HG03045 (cell line): ENCODE data around the gene SYNPO.

Source experiments
- ATAC-seq: cut with Tn5 transposase; IDR thresholded peaks from one replicate; pipeline ENCODE4 v1.9.1; 2021; ENCODE audit warnings: mild to moderate bottlenecking, moderate library complexity; ENCODE audit not compliant: unreplicated experiment

SYNPO gene

GRCh38 chr5:150655221-150655620 is 14.8 kb downstream of the SYNPO start:
- ATAC-seq, result no peak

DNA sequence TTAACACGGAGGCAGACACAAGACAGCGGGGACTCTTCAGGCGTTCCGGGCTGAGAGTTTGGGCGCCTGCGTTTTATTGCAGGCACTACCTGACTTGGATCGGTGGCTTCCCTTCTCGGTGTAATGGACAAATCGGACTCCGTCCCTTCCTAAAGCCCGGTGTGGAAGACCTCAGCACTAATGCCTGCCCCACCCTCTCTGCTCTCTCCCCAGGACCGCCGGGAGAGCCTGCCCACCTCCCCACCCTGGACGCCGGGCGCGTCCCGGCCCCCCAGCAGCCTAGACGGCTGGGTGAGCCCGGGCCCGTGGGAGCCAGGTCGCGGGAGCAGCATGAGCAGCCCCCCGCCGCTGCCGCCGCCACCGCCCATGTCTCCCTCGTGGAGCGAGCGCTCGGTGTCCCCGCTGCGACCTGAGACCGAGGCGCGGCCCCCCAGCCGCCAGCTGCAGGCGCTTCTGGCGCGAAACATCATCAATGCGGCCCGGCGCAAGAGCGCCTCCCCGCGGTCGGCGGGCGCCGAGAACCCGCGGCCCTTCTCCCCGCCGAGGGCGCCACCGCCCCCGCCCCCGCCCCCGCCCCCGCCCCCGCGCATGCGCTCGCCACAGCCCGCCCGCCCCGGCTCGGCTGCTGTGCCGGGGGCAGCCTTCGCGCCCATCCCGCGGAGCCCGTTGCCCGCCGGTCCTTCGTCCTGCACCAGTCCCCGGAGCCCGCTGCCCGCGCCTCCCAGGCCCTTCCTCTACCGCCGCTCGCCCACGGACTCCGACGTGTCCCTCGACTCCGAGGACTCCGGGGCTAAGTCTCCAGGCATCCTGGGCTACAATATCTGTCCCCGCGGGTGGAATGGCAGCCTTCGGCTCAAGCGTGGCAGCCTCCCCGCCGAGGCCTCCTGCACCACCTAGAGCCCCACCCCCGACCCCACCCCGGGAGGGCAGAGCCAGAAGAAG is 16.0 kb downstream of the SYNPO start:
- ATAC-seq, result peak; percentile 80

- ATAC-seq, result no peak
Observed at GRCh38 chr5:150658121-150658520, 17.7 kb downstream of the SYNPO start.

DNA sequence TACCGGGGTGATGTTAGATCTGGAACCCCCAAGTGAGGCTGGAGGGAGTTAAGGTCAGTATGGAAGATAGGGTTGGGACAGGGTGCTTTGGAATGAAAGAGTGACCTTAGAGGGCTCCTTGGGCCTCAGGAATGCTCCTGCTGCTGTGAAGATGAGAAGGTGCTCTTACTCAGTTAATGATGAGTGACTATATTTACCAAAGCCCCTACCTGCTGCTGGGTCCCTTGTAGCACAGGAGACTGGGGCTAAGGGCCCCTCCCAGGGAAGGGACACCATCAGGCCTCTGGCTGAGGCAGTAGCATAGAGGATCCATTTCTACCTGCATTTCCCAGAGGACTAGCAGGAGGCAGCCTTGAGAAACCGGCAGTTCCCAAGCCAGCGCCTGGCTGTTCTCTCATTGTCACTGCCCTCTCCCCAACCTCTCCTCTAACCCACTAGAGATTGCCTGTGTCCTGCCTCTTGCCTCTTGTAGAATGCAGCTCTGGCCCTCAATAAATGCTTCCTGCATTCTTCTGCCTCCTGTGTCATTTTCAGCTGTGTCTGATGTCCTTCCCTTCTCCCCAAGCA is 18.3 kb downstream of the SYNPO start:
- no peak for ATAC-seq

DNA sequence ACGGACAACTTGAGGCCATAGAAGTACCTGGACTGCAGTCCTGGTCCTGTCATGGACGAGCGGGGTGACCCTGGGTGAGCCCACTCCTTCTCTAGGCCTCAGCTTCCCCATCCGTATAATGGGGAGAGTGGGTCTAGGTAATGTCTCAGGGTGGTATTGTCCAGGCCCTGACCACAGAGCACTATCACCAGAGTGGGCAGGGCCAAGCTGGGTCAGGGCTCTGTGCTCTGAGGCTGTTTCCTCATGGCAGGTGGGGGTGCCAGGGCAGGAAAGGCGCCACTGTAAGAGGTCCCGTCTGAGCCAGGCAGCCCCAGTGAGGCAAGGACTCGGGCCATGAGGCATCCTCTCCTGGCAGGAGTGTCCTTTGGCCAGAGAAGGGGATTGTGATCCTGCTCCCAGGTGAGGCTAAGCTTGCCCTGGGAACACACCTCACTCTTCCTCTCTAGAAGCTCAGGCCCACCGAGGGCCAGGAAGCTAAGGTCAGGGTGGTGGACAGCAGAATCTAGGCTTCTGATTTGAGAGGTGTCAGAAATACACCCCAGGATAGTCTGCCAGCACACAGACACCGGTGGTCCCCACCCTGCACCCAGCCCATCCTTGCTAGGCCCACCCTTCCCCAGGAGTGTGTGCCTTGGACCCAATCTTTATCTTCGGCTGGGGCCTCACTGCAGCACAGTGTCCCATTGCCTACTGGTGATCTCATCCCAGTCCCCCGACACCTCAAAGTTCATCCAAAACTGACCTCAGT is 19.1 kb downstream of the SYNPO start:
- ATAC-seq, result no peak

DNA sequence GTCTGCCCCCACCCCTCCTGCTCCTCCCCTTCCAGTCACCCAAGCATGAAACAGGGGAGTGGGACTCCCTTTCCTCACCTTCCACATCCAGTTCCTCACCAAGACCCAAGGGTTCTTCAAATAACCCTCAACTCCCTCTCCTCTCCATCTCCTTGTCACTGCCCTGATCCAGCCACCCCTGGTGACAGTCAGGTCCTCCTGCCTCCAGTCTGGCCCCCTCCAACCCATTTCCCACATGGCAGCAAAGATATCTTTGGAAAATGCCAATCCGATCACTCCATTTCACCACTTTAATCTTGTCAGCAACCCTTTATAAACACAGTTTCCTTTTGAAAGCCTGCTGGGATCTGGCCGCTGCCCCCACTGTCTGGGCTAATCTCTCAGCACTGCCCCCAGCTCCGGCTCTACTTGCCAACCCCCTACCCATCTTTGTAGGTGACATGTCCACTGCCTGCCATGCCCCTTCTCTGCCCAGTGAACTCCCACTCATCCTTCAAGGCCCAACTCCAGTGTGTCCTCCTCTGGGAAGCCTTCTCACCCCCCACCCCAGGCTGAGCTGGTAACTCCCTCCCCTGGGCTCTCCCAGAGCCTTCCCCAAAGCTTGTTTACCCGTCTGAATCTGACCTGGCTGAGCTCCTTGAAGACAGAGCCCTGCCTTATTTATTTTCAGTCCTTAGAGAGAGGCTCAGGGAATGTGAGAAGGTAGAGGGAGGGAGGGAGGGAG is 19.8 kb downstream of the SYNPO start:
- no peak for ATAC-seq

- ATAC-seq, result no peak
Observed at GRCh38 chr5:150661086-150661485, 20.6 kb downstream of the SYNPO start, which contains the start of gene MYOZ3. Gene MYOZ3, plus strand, starts transcription at chr5:150661251. Its CDS starts 1,691 bp downstream, at chr5:150662942.

DNA sequence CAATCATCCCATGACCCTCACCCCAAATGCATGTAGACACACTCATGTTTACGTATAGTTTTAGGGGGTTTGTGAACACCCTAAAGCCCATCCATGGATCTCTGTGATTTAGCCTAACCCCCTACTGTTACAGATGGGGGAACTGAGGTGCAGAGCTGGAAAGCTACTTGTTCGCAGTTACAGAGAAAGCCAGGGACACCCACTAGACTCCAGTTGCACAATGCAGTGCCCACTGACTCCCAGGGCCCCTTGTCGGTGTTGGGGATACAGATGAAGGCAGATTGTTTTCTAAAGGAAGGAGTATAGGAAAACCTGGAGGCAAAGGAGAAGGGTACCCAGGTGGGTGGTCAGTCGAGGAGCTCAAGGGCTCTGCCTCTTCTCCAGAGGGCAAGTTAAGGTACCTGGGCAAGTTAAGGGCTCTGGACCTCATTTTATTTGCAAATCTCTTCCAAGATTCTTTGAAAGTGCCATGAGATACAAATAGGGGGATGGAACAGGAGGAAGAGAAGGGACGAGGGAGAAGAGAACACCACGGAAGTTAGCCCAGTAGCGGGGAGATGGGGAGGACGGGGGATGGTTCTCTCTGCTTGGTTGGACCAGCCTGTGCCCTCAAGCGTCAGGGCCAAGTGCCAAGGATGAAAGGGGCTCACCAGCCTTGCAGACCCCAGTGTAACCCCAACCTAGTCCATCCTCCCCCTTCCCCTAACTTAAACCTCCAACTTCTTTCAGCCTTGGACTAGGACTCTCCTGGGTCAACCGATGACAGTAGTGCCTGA is 21.5 kb downstream of the SYNPO start:
- ATAC-seq, result no peak

DNA sequence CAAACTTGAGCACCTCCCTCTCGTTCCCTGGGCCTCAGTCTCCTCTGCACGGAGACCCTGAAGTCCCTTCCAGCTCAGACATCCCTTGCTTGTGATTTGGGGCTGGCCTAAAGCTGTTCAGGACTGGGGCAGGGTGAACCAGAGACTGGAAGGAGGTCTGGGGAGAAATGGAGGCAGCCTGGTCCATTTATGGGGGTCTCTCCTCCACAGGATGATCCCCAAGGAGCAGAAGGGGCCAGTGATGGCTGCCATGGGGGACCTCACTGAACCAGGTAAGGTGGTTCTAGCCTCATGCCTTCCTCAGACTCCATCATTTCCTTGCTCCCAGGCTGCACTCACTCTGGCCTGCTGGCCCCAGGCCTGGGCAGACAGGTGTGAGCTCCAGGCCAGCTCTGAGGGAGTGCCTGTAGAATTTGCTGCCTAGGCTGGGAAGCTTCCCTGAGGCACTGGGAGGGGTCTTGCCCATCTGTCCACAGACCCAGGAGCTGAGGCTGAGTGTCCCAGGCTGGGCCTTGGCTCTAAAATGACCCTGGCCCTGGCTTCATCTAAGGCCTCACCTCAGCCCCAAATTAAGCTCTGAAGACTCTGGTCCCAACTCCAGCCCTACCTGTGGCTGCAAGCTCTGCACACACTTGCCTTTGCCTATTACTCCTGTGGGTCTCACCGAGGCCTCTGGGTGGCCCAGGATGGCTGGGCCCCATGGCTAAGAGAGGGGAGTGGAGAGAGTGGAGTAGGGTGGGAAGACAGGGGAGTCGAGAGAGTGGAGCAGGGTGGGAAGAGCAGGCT is 22.5 kb downstream of the SYNPO start:
- no peak for ATAC-seq

GRCh38 chr5:150663936-150664335 is 23.5 kb downstream of the SYNPO start:
- no peak for ATAC-seq

DNA sequence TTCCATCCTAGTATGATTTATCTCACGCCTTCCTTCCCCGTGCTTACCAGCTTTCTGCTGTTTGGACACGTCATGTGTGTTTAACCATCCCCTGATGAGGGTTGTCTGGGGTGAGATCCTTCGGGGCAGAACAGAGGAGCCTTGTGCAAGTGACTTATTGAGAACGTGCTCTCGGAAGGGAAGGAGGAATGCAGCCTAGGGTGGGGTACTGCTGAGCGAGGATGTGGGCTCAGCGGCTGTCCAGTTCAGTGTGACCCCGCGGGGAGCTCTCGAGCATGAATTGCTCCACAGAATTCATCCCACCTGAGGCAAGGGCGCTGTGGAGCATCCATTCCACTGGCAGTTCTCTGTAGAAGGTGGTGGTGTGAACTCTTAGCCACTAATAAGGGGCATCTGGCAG is 24.6 kb downstream of the SYNPO start:
- ATAC-seq, result no peak

DNA sequence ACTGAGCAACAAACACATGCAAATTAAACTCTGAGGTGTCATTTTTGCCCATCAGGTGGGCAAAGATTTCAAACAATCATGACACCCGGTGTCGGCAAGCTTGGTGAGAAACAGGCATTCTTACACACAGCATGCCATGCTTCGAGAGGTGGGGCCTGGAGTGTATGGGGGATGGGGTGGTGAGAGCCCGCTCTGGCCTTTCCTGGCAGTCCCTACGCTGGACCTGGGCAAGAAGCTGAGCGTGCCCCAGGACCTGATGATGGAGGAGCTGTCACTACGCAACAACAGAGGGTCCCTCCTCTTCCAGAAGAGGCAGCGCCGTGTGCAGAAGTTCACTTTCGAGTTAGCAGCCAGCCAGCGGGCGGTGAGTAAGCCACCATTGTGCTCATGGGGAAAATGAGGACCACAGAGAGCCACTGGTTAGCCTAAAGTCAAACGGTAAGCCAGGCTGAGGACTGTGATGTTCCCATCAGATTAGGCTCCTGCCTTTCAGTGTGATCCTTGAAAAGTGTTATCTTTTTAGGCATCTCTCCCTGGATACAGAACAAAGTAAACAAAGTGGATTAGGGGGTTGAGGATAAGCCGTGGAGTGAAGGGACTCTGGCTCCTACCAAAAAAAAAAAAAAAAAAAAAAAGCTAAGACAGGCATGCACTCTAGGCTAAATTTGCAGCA is 30.0 kb downstream of the SYNPO start:
- no peak for ATAC-seq

DNA sequence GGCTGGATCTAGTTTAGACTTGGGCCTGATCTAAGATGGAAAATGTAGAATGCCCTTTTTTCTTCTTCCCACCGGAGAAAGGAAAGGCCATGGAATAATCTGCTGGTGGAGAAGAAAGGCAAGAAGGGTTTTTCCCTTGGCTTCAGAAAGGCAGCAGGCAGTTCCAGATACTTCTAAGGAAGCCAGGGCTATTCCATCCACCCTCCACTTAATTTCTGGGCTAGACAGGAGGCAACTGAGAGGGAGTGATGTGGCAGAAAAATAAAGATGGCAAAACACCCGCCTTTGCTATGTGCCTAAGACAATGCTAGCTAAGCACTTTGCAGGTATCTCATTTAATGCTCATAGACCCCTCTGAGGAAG is 30.5 kb downstream of the SYNPO start:
- no peak for ATAC-seq

DNA sequence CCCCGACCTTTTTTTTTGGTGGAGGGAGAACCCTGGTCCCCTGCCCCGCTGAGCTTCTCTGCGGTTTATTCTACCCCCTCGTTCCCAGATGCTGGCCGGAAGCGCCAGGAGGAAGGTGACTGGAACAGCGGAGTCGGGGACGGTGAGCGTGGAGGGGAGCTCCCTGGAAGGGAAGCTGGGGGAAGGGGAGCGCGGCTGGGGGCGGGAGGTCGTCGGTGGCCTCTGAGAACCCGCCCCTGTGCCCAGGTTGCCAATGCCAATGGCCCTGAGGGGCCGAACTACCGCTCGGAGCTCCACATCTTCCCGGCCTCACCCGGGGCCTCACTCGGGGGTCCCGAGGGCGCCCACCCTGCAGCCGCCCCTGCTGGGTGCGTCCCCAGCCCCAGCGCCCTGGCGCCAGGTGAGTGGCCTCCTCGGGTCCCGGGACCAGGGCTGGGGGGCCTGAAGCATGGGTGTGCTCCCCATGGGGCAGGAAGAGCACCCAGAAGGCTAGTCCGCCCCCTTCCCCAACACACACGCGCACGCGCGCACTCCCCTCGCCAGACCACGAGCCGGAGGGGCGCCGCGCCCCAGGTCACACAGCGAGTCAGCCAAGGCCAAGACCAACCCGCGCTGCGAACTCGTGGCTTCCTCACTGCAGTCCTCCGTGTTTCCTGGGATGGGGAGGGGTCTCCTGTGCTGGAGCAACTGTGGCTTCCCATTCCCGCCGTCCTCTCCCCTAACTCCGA is 31.2 kb downstream of the SYNPO start:
- peak; percentile 13 for ATAC-seq

DNA sequence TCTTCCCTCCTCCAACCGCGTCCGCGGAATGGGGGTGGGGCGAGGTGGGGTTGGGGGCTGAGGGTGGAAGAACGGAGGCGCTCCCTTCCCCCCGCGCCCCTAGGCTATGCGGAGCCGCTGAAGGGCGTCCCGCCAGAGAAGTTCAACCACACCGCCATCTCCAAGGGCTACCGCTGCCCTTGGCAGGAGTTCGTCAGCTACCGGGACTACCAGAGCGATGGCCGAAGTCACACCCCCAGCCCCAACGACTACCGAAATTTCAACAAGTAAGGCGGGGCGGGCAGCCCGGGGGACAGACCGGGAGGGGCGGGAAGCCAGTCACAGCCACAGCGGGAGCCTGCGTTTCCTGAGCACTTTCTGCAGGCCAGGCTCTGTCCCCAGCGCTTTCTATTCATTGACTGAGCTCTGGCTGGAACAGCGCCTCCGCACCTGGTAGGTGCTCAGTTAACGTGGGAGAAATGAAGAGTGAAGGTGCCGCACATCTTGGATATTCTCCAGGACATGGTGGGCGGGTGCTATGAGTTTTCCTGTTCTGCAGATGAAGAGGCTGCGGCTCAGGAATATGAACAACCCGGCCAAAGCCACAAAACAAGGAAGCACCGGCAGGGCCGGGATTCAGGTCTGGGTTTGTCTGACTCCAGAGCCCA is 31.9 kb downstream of the SYNPO start:
- ATAC-seq, result peak; percentile 58

DNA sequence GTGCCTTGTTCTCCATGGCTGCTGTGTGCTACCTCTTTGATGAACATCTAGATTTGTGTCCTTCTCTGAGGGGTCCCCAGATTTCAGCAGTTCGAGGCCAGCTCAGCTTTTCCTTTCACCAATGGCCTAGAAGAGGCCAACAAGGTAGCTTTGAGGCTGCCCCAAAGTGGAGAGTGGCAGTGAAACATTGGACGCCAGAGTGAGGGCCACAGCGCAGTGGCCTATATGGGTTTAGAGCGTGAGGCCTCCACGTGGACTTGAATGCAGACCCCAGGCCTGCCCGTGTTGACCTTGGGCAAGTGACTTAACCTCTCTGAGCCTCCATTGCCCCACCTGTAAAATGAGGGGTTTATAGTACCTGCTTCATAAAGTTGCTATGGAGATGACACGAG is 32.4 kb downstream of the SYNPO start:
- no peak for ATAC-seq

DNA sequence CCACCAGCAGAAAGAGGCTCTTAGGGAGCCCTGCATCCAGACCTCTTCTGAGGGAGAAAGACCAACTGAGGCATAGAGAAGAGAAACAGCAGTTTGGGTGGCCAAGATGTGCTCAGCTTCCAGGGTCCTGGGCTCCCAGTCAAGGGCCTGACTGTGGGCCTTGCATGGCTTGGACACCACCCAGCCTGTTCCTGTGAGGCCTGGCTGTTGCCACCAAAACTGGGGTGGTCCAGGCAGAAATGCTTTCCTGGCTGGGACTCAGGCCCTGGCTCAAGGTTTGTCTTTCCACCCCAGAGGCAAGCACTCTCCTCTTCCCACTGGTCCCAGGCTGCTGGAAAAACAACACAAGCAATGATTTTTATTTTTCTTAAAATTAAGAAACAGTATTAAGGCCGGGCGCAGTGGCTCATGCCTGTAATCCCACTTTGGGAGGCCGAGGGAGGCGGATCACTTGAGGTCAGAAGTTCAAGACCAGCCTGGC is 33.9 kb downstream of the SYNPO start:
- no peak for ATAC-seq

DNA sequence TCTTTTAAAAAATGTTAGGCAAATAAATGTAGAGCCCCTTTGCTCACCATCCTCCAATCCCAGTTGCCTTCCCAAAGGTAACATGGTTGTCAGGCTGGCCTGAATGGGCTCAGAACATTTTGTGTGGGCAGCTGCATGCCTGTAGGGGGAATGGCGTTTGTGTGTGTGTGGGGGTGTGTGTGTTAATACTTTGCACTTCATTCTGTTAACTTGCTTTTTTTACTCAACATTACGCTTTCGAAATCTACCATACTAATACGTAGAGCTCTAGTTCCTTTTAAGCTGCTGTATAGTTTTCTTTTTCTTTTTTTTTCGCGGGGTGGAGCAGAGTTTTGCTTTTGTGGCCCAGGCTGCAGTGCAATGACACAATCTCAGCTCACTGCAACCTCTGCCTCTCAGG is 34.6 kb downstream of the SYNPO start:
- ATAC-seq, result no peak
